ENCODE data around the gene TBCD. TPM values are rescaled to one million over a fixed set of nuclear protein-coding genes. Genes with fewer than 3 reads are reported as not detected.

Gene TBCD
- total RNA-seq, 1 experiment from 2014 or later, result 129 TPM

DNA sequence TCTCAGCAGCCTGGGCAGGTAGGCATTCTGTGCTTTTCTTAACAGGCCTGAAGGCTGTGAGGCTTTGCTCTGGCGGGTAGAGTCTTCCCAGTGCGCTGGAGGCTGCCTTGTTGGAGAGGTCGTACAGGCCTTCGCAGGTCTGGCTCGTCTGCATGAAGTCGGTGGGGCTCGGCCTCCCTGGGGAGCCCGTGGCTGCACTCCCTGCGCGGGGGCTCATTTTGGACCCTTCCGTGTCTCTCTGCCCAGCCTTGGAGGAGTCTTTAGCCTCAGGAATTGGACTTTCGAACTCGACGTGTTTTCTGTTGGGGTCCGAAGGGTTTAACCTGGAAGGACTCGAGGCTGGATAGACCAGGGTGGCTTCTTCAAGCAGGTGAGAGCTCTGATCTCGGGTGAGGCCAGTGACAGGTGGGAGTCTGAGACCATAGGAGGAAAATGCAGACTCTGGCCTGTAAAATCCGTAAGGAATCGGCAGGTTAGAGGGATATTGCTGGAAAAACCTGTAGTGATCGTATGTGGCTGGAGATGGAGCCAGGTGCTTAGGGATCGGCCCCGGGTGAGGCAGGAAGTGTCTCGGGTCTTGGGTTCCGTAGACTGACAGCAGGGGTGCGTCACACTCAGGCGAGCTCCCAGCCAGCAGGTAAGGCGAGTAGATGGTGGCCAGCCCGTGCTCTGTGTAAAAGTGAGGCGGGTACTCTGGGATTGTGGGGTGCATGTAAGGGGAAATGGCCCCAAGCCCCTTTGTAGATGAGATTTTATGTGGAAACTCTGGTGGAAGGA lies 79.4 kb downstream of the TBCD start:
- Histone ChIP-seq H2AFZ (ENCODE audit: low read length) (no peak overlapping the region), H2AK5ac (ENCODE audit: insufficient read length, low read length) (no peak overlapping the region), H3K4me1 (ENCODE audit: insufficient read depth, low read length) (no peaks in the 10 kb centered on the region), H3K27ac (ENCODE audit: insufficient read length, low read depth, low read length) (no peak overlapping the region), H4K8ac (replicated peaks; ENCODE audit: insufficient read length, low read depth, low read length) (no peak overlapping the region), H2BK12ac (ENCODE audit: insufficient read length, low read depth, low read length) (no peak overlapping the region), H3K27me3 (ENCODE audit: insufficient read depth, low read length) (no peaks in the 10 kb centered on the region), H3K4ac (ENCODE audit: low read depth, low read length) (no peak overlapping the region), H3K4me2 (ENCODE audit: insufficient read depth, insufficient read length, low read length) (no peak overlapping the region), H3K18ac (ENCODE audit: insufficient read length, low read depth, low read length) (no peak overlapping the region), H3T11ph (ENCODE audit: low read length) (no peak overlapping the region), H3K9ac (ENCODE audit: extremely low read depth, insufficient read length, low read length) (no peak overlapping the region), H3K56ac (ENCODE audit: insufficient read length, low read depth, low read length) (no peak overlapping the region), H4K91ac (ENCODE audit: insufficient read length, low read depth, low read length) (no peak overlapping the region), H3K79me1 (ENCODE audit: insufficient read depth, low read depth, low read length, poor library complexity, severe bottlenecking) (no peaks in the 10 kb centered on the region), H2BK120ac (ENCODE audit: low read depth, low read length, poor library complexity, severe bottlenecking) (no peak overlapping the region), H3K23me2 (ENCODE audit: insufficient read length, low read depth, low read length, poor library complexity, severe bottlenecking) (no peaks in the 10 kb centered on the region), H2BK20ac (ENCODE audit: low read depth, low read length, poor library complexity, severe bottlenecking) (no peak overlapping the region), H2BK5ac (ENCODE audit: insufficient read length, low read length) (no peak overlapping the region), H3K79me2 (ENCODE audit: insufficient read depth, low read length) (peaks cover 2% of the 10 kb centered on the region; the same call in 1 of the 2 replicates), H3K9me3 (ENCODE audit: control insufficient read depth, low read depth, low read length) (no peaks in the 10 kb centered on the region), H4K20me1 (ENCODE audit: control insufficient read depth, insufficient read depth, insufficient read length) (no peaks in the 10 kb centered on the region), H3K23ac (ENCODE audit: insufficient read length, low read depth, low read length) (no peak overlapping the region), H2BK15ac (ENCODE audit: low read depth, low read length) (no peak overlapping the region), H4K5ac (ENCODE audit: insufficient read length, low read depth, low read length) (no peak overlapping the region), H3K14ac (ENCODE audit: insufficient read depth, low read length) (no peak overlapping the region)
- Mint-ChIP-seq H3K9me3 (peaks cover 3 to 12% of the 10 kb centered on the region in 2 experiments; a peak in 2 of 5 replicates), H3K4me1 (peaks cover 7 to 9% of the 10 kb centered on the region in 2 experiments; a peak in 3 of 4 replicates), H3K27me3 (ENCODE audit: low read depth) (no peaks in the 10 kb centered on the region; the same call in 1 of the 2 replicates), H3K36me3 (ENCODE audit: insufficient read depth in 1 of 3, low read depth in 3 of 3) (peaks cover 26 to 43% (median 41%) of the 10 kb centered on the region in 3 experiments), H3K4me3 (no peak overlapping the region), H3K27ac (peak overlapping the region; percentile 50 to 91 (median 65); a peak in 5 of 7 replicates)
- no peak for DNase-seq
- no CpG with 5 or more reads among the region's 29 CpGs for WGBS (ENCODE audit: extremely low coverage, insufficient read length, low lambda C conversion rate)
- TF ChIP-seq, protein P1, sequence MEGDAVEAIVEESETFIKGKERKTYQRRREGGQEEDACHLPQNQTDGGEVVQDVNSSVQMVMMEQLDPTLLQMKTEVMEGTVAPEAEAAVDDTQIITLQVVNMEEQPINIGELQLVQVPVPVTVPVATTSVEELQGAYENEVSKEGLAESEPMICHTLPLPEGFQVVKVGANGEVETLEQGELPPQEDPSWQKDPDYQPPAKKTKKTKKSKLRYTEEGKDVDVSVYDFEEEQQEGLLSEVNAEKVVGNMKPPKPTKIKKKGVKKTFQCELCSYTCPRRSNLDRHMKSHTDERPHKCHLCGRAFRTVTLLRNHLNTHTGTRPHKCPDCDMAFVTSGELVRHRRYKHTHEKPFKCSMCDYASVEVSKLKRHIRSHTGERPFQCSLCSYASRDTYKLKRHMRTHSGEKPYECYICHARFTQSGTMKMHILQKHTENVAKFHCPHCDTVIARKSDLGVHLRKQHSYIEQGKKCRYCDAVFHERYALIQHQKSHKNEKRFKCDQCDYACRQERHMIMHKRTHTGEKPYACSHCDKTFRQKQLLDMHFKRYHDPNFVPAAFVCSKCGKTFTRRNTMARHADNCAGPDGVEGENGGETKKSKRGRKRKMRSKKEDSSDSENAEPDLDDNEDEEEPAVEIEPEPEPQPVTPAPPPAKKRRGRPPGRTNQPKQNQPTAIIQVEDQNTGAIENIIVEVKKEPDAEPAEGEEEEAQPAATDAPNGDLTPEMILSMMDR (conservative IDR thresholded peaks at IDR 0.05), result no peak
